H9 (cell line): ENCODE results near the gene ATF6. TPM values are rescaled to one million over a fixed set of nuclear protein-coding genes. Genes with fewer than 3 reads are reported as not detected.

ENCODE experiments used
- DNase-seq: peaks from one replicate; pipeline ENCODE4 v3.0.0-alpha.2; 2017
- H2AFZ ChIP-seq: one replicate; pipeline ENCODE4 v1.6.1; 2013; ENCODE audit warnings: mild to moderate bottlenecking, low read length, control low read depth, moderate library complexity
- H2AK5ac ChIP-seq: 2 replicates; pipeline ENCODE4 v1.6.1; 2013; ENCODE audit warnings: low read length, control low read depth, mixed read lengths; ENCODE audit not compliant: insufficient read length
- H2BK120ac ChIP-seq: one replicate; pipeline ENCODE4 v1.6.1; 2013; ENCODE audit warnings: low read depth, mild to moderate bottlenecking, low read length, control low read depth, inconsistent platforms; ENCODE audit not compliant: poor library complexity, severe bottlenecking
- H2BK12ac ChIP-seq: 2 replicates; pipeline ENCODE4 v1.6.1; 2013; ENCODE audit warnings: low read length, control low read depth, mixed read lengths, low read depth; ENCODE audit not compliant: insufficient read length
- H2BK15ac ChIP-seq: 2 replicates; pipeline ENCODE4 v1.6.1; 2013; ENCODE audit warnings: low read depth, low read length, control low read depth
- H2BK20ac ChIP-seq: one replicate; pipeline ENCODE4 v1.6.1; 2013; ENCODE audit warnings: low read depth, mild to moderate bottlenecking, low read length, control low read depth, inconsistent platforms; ENCODE audit not compliant: poor library complexity, severe bottlenecking
- H2BK5ac ChIP-seq: 2 replicates; pipeline ENCODE4 v1.6.1; 2013; ENCODE audit warnings: low read length, control low read depth, mixed read lengths; ENCODE audit not compliant: insufficient read length
- H3K14ac ChIP-seq: 2 replicates; pipeline ENCODE4 v1.6.1; 2013; ENCODE audit warnings: low read length, control low read depth; ENCODE audit not compliant: insufficient read depth
- H3K18ac ChIP-seq: 2 replicates; pipeline ENCODE4 v1.6.1; 2013; ENCODE audit warnings: low read depth, mild to moderate bottlenecking, mixed read lengths, low read length, control low read depth; ENCODE audit not compliant: insufficient read length
- H3K23ac ChIP-seq: 2 replicates; pipeline ENCODE4 v1.6.1; 2013; ENCODE audit warnings: low read length, control low read depth, mixed read lengths, low read depth; ENCODE audit not compliant: insufficient read length
- H3K23me2 ChIP-seq: 2 replicates; pipeline ENCODE4 v1.6.1; 2013; ENCODE audit warnings: low read depth, mild to moderate bottlenecking, mixed read lengths, low read length, control low read depth; ENCODE audit not compliant: insufficient read length, poor library complexity, severe bottlenecking
- H3K27ac ChIP-seq: 2 replicates; pipeline ENCODE4 v1.5.1; 2013; ENCODE audit warnings: low read length, control low read depth, mixed read lengths, low read depth; ENCODE audit not compliant: insufficient read length
- H3K27me3 ChIP-seq: 2 replicates; pipeline ENCODE4 v1.6.1; 2013; ENCODE audit warnings: low read length, control low read depth, inconsistent platforms; ENCODE audit not compliant: insufficient read depth
- H3K4ac ChIP-seq: 2 replicates; pipeline ENCODE4 v1.6.1; 2013; ENCODE audit warnings: low read depth, mild to moderate bottlenecking, control low read depth, inconsistent platforms, low read length, moderate library complexity
- H3K4me1 ChIP-seq: 2 replicates; pipeline ENCODE4 v1.6.1; 2013; ENCODE audit warnings: low read length, control low read depth, inconsistent platforms; ENCODE audit not compliant: insufficient read depth
- H3K4me2 ChIP-seq: 2 replicates; pipeline ENCODE4 v1.6.1; 2013; ENCODE audit warnings: low read length, control low read depth, mixed read lengths; ENCODE audit not compliant: insufficient read length, insufficient read depth
- H3K56ac ChIP-seq: 2 replicates; pipeline ENCODE4 v1.6.1; 2013; ENCODE audit warnings: low read depth, mild to moderate bottlenecking, mixed read lengths, low read length, control low read depth; ENCODE audit not compliant: insufficient read length
- H3K79me1 ChIP-seq: 2 replicates; pipeline ENCODE4 v1.6.1; 2013; ENCODE audit warnings: low read depth, mild to moderate bottlenecking, moderate library complexity, low read length, control low read depth, inconsistent platforms; ENCODE audit not compliant: insufficient read depth, poor library complexity, severe bottlenecking
- H3K79me2 ChIP-seq: 2 replicates; pipeline ENCODE4 v1.6.1; 2013; ENCODE audit warnings: low read length, control low read depth, inconsistent platforms; ENCODE audit not compliant: insufficient read depth
- H3K9ac ChIP-seq: 2 replicates; pipeline ENCODE4 v1.6.1; 2013; ENCODE audit warnings: low read length, control low read depth, mixed read lengths; ENCODE audit not compliant: insufficient read length; ENCODE audit errors: extremely low read depth
- H3K9me3 ChIP-seq: one replicate; pipeline ENCODE4 v1.6.1; 2013; ENCODE audit warnings: low read depth, low read length, inconsistent platforms; ENCODE audit not compliant: control insufficient read depth
- H3T11ph ChIP-seq: one replicate; pipeline ENCODE4 v1.6.1; 2013; ENCODE audit warnings: mild to moderate bottlenecking, low read length, control low read depth, inconsistent platforms
- H4K20me1 ChIP-seq: one replicate; pipeline ENCODE4 v1.6.1; 2013; ENCODE audit not compliant: control insufficient read depth, insufficient read length, insufficient read depth
- H4K5ac ChIP-seq: 2 replicates; pipeline ENCODE4 v1.6.1; 2013; ENCODE audit warnings: low read depth, mild to moderate bottlenecking, mixed read lengths, low read length, control low read depth; ENCODE audit not compliant: insufficient read length
- H4K8ac ChIP-seq: replicated peaks from 2 replicates; pipeline ENCODE4 v1.6.1; 2013; ENCODE audit warnings: low read length, control low read depth, mixed read lengths, low read depth; ENCODE audit not compliant: insufficient read length
- H4K91ac ChIP-seq: 2 replicates; pipeline ENCODE4 v1.6.1; 2013; ENCODE audit warnings: low read depth, mild to moderate bottlenecking, moderate library complexity, mixed read lengths, low read length, control low read depth; ENCODE audit not compliant: insufficient read length
- H3K27ac Mint-ChIP-seq, 3 experiments: 2 replicates in 2 of 3; 3 replicates in 1 of 3; pipeline ENCODE4 v1.8.0; 2020 to 2021; ENCODE audit warnings: mixed read lengths in 3 of 3, mild to moderate bottlenecking in 1 of 3, moderate library complexity in 1 of 3
- H3K27me3 Mint-ChIP-seq: 2 replicates; pipeline ENCODE4 v1.8.0; 2021; ENCODE audit warnings: low read depth, mild to moderate bottlenecking, moderate library complexity, mixed read lengths
- H3K36me3 Mint-ChIP-seq, 3 experiments: 2 replicates in 2 of 3; 3 replicates in 1 of 3; pipeline ENCODE4 v1.8.0; 2020 to 2021; ENCODE audit warnings: low read depth in 3 of 3, mixed read lengths in 3 of 3; ENCODE audit not compliant: insufficient read depth in 1 of 3
- H3K4me1 Mint-ChIP-seq, 2 experiments: 2 replicates each; pipeline ENCODE4 v1.8.0; 2020; ENCODE audit warnings: mixed read lengths in 2 of 2
- H3K4me3 Mint-ChIP-seq, 2 experiments: 2 replicates in 1 of 2; 3 replicates in 1 of 2; pipeline ENCODE4 v1.8.0; 2020 to 2021; ENCODE audit warnings: mild to moderate bottlenecking in 2 of 2, mixed read lengths in 2 of 2, moderate library complexity in 1 of 2
- H3K9me3 Mint-ChIP-seq, 2 experiments: 2 replicates in 1 of 2; 3 replicates in 1 of 2; pipeline ENCODE4 v1.8.0; 2020; ENCODE audit warnings: mild to moderate bottlenecking in 2 of 2, mixed read lengths in 2 of 2, moderate library complexity in 1 of 2
- WGBS: extraction: QIAGEN DNeasy Blood & Tissue Kit; methylation state at CpG from one replicate; pipeline ENCODE4 v1.1.7; 2013; ENCODE audit warnings: missing lambda C conversion rate, low lambda C conversion rate, mixed read lengths; ENCODE audit not compliant: insufficient read length; ENCODE audit errors: extremely low coverage; 5-methylcytosine and 5-hydroxymethylcytosine counted together
- total RNA-seq: library from RNA; stranded (reverse); gene quantifications from 2 replicates; pipeline ENCODE4 v1.2.1, GENCODE V29; 2021
- TF ChIP-seq, protein P1 (sequence below): fragments of 200-600 bp; sonication (generic); conservative IDR thresholded peaks from 3 replicates; pipeline ENCODE4 v1.8.0; 2021; ENCODE audit warnings: antibody characterized with exemption, mild to moderate bottlenecking

The ATF6 gene
- total RNA-seq, 1 experiment from 2014 or later = 11.2 TPM

DNA sequence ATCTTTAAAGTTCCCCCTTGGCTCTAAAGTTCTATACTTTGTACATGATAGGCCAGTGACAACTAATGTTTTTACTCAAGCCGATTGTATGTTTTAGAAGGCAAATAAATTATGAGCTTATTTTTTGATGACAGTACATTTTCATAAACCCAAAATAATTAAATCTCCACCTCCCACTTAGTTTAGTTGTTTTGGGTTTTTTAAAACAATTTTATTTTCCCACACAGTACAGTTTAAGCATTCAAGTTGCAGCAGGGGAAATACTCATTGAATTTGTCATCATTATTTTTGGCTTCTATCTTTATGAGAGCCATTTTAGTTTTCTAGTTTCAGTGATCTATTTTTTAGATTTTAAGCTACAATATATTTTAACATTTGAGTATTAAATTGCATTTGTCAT is 163.9 kb downstream of the ATF6 start:
- Histone ChIP-seq H3K9ac (no peak overlapping the region), H4K20me1 (no peaks in the 10 kb centered on the region), H3K27ac (no peak overlapping the region), H4K91ac (no peak overlapping the region), H3K79me2 (no peaks in the 10 kb centered on the region), H2BK5ac (no peak overlapping the region), H3K27me3 (no peaks in the 10 kb centered on the region), H2BK120ac (no peak overlapping the region), H2BK12ac (no peak overlapping the region), H3K4me2 (no peak overlapping the region), H3K4ac (no peak overlapping the region), H2AFZ (no peak overlapping the region), H3K9me3 (no peaks in the 10 kb centered on the region), H3K23ac (no peak overlapping the region), H2BK15ac (no peak overlapping the region), H2AK5ac (no peak overlapping the region), H3T11ph (no peak overlapping the region), H4K5ac (no peak overlapping the region), H2BK20ac (no peak overlapping the region), H3K14ac (no peak overlapping the region), H3K23me2 (no peaks in the 10 kb centered on the region), H3K18ac (no peak overlapping the region), H3K4me1 (no peaks in the 10 kb centered on the region), H4K8ac (no peak overlapping the region), H3K56ac (no peak overlapping the region), H3K79me1 (no peaks in the 10 kb centered on the region)
- TF ChIP-seq, protein P1, sequence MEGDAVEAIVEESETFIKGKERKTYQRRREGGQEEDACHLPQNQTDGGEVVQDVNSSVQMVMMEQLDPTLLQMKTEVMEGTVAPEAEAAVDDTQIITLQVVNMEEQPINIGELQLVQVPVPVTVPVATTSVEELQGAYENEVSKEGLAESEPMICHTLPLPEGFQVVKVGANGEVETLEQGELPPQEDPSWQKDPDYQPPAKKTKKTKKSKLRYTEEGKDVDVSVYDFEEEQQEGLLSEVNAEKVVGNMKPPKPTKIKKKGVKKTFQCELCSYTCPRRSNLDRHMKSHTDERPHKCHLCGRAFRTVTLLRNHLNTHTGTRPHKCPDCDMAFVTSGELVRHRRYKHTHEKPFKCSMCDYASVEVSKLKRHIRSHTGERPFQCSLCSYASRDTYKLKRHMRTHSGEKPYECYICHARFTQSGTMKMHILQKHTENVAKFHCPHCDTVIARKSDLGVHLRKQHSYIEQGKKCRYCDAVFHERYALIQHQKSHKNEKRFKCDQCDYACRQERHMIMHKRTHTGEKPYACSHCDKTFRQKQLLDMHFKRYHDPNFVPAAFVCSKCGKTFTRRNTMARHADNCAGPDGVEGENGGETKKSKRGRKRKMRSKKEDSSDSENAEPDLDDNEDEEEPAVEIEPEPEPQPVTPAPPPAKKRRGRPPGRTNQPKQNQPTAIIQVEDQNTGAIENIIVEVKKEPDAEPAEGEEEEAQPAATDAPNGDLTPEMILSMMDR = no peak
- no peaks in the 10 kb centered on the region for H3K9me3 Mint-ChIP-seq
- no peaks in the 10 kb centered on the region for H3K4me1 Mint-ChIP-seq
- H3K27me3 Mint-ChIP-seq = no peaks in the 10 kb centered on the region
- no peak overlapping the region for H3K27ac Mint-ChIP-seq
- WGBS = no CpG with 5 or more reads among the region's 1 CpG
- DNase-seq = no peak
- no peaks in the 10 kb centered on the region for H3K36me3 Mint-ChIP-seq
- H3K4me3 Mint-ChIP-seq = no peak overlapping the region
